ENCODE measurements around the gene INPP5J. TPM values are rescaled to one million over a fixed set of nuclear protein-coding genes. Genes with fewer than 3 reads are reported as not detected.

The INPP5J gene
- total and polyA plus RNA-seq, 3 donors from 2014 or later: 5.2 to 17.2 (median 11.3) TPM

DNA sequence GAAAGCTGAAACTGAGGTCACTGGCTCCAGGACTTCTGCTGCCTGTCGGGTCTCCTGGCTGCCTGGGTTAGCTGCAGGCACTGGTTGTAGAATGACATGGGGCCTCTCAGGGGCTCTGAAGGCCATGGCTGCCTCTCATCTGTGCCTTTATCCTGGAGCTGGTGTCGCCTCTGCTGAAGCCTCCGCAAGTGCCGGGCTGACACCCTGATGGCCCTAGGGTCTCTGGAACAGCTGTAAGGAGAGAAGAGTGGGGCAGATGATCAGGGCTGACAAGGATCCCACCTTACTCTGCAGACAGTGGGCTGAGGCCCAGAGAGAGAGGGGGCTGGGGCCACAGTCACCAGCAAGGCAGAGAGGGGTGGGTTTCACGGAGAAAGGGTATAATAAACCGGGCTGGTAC, 12.9 kb downstream of the INPP5J start:
- H3K4me3 ChIP-seq: no peak overlapping the region
- 91 to 98% methylated on average over 3 to 6 of the region's 6 CpGs for WGBS, 2 donors
- H3K4me1 ChIP-seq: no peaks in the 10 kb centered on the region
- intact Hi-C loops (cut with DNase I; ENCODE audit: low total_unique reads): no loop called here
- no peaks in the 10 kb centered on the region for H3K27me3 ChIP-seq
- H3K27ac ChIP-seq: no peak overlapping the region
- DNase-seq: no peak
- no peaks in the 10 kb centered on the region for H3K9me3 ChIP-seq
- H3K36me3 ChIP-seq (ENCODE audit: low read depth, missing control alignments): no peaks in the 10 kb centered on the region
- TF ChIP-seq CTCF (IDR thresholded peaks at IDR 0.05): no peak
- TF ChIP-seq POLR2A (IDR thresholded peaks at IDR 0.05): no peak

GRCh38 chr22:31136155-31136554, 13.4 kb downstream of the INPP5J start:
- no peak overlapping the region for H3K27ac ChIP-seq
- TF ChIP-seq CTCF (IDR thresholded peaks at IDR 0.05) (no peak), POLR2A (IDR thresholded peaks at IDR 0.05) (no peak)
- no peak for DNase-seq
- no peaks in the 10 kb centered on the region for H3K9me3 ChIP-seq
- no peaks in the 10 kb centered on the region for H3K27me3 ChIP-seq
- no peaks in the 10 kb centered on the region for H3K36me3 ChIP-seq (ENCODE audit: low read depth, missing control alignments)
- intact Hi-C loops (cut with DNase I; ENCODE audit: low total_unique reads): no loop called here
- no peak overlapping the region for H3K4me3 ChIP-seq
- 83 to 90% methylated on average over 9 of the region's 9 CpGs for WGBS, 2 donors
- H3K4me1 ChIP-seq: no peaks in the 10 kb centered on the region

DNA sequence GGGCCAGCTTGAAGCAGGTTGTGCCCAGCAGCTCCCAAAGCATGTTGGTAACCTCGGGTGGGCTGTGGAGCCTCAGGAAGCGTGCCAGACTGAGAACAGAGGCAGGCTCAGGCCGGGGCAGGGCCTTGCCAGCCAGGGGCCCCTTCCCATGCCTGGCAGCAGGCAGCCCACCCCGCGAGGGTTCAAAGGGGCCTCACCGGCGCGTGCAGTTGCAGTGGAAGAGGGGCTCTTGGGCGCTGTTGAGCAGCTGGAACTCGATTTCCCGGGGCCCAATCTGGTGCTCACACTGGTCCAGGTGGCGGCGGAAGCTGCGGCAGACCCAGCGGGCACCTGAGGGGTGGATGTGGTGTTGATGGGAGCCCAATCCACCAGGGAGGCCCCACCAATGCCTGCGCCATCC, 13.9 kb downstream of the INPP5J start:
- Histone ChIP-seq H3K4me3 (no peak overlapping the region), H3K9me3 (no peaks in the 10 kb centered on the region), H3K27me3 (no peaks in the 10 kb centered on the region), H3K4me1 (no peaks in the 10 kb centered on the region), H3K27ac (no peak overlapping the region), H3K36me3 (ENCODE audit: low read depth, missing control alignments) (no peaks in the 10 kb centered on the region)
- WGBS, 2 donors: 95 to 100% methylated on average over 2 to 16 of the region's 16 CpGs
- intact Hi-C loops (cut with DNase I; ENCODE audit: low total_unique reads): no loop called here
- DNase-seq: no peak
- TF ChIP-seq POLR2A (IDR thresholded peaks at IDR 0.05): no peak
- no peak for TF ChIP-seq CTCF (IDR thresholded peaks at IDR 0.05)

- H3K4me3 ChIP-seq: no peak overlapping the region
- WGBS, 2 donors: 81 to 82% methylated on average over 10 of the region's 10 CpGs
- no peak for TF ChIP-seq POLR2A (IDR thresholded peaks at IDR 0.05)
- TF ChIP-seq CTCF (IDR thresholded peaks at IDR 0.05): no peak
- no peak overlapping the region for H3K27ac ChIP-seq
- H3K27me3 ChIP-seq: no peaks in the 10 kb centered on the region
- DNase-seq: no peak
- intact Hi-C loops (cut with DNase I; ENCODE audit: low total_unique reads): no loop called here
- no peaks in the 10 kb centered on the region for H3K36me3 ChIP-seq (ENCODE audit: low read depth, missing control alignments)
- H3K4me1 ChIP-seq: no peaks in the 10 kb centered on the region
- no peaks in the 10 kb centered on the region for H3K9me3 ChIP-seq
These were observed 15.0 kb downstream of the INPP5J start for GRCh38 chr22:31137721-31138120.

DNA sequence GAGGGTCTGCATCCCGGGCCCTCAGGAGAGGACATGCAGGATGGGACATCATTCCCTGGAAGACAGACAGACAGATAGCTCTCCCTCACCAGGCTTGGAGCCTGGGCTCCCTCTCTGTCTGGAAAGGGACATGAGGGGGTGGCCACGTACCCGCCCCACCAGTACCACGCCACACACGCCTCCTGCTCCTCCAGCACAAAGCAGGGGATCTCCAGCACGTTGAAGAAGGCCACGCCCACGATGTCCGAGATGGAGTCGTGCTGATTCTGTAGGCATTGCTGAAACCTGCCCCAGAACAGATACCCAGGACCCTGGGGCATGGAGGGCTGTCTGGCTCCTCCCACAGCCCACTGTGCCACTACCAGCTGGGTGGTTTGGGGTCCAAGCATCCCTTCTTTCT, 15.4 kb downstream of the INPP5J start:
- no peaks in the 10 kb centered on the region for H3K27me3 ChIP-seq
- H3K4me3 ChIP-seq: no peak overlapping the region
- H3K4me1 ChIP-seq: no peaks in the 10 kb centered on the region
- WGBS, 2 donors: 86 to 100% methylated on average over 2 to 10 of the region's 10 CpGs
- no peak for DNase-seq
- H3K27ac ChIP-seq: no peak overlapping the region
- TF ChIP-seq POLR2A (IDR thresholded peaks at IDR 0.05): no peak
- TF ChIP-seq CTCF (IDR thresholded peaks at IDR 0.05): no peak
- intact Hi-C loops (cut with DNase I; ENCODE audit: low total_unique reads): no loop called here
- H3K36me3 ChIP-seq (ENCODE audit: low read depth, missing control alignments): no peaks in the 10 kb centered on the region
- H3K9me3 ChIP-seq: no peaks in the 10 kb centered on the region

Measured in testis (tissue), 3 donors.